HCT116 (cell line): Measurements from ENCODE around the gene TRIM72. TPM values are rescaled to one million over a fixed set of nuclear protein-coding genes. Genes with fewer than 3 reads are reported as not detected.

ENCODE experiments used
- ATAC-seq: fragments of 200-7000 bp; cut with Tn5 transposase; 2 replicates; pipeline ENCODE4 v1.9.1; 2020; ENCODE audit warnings: mild to moderate bottlenecking, moderate library complexity
- BruUV-seq: library from RNA; stranded (reverse); fragments of 400-500 nt; replicated peaks from 2 replicates; lab custom pipeline; 2021; lab: Mats Ljungman, UMichigan
- CTCF ChIA-PET: fragments of 300-600 bp; sonication (Branson Sonifier 250); formaldehyde crosslinking; loops from one replicate; lab custom pipeline; 2021; ENCODE audit warnings: antibody characterized with exemption; lab: Charles Lee
- POLR2A ChIA-PET: fragments of 300-600, 350-600 bp; sonication (Branson Sonifier 250); formaldehyde crosslinking; loops from one replicate; lab custom pipeline; 2021; ENCODE audit warnings: antibody characterized with exemption; lab: Charles Lee
- RAD21 ChIA-PET, 2 experiments: fragments of 300-600 bp; sonication (Branson Sonifier 250); formaldehyde crosslinking; loops; one replicate each; lab custom pipeline; 2023; ENCODE audit warnings: low total read pairs in 2 of 2; ENCODE audit not compliant: uncharacterized antibody in 2 of 2, unreplicated experiment in 2 of 2, low non-redundant PET in 1 of 2; lab: Charles Lee
- DNase-seq: peaks from one replicate; pipeline ENCODE4 v3.0.0-alpha.2; 2010; ENCODE audit warnings: low read depth, low spot score
- H2AFZ ChIP-seq: fragments of 200-600 bp; shearing (Covaris generic), sonication (generic); 2 replicates; pipeline ENCODE4 v1.6.1; 2017; ENCODE audit warnings: low read depth, mixed run types, mixed read lengths, antibody characterized with exemption, low read length; ENCODE audit not compliant: poor library complexity, severe bottlenecking
- H3K27ac ChIP-seq: 2 replicates; pipeline ENCODE4 v1.5.1; 2012; ENCODE audit warnings: low read depth, low read length
- H3K27me3 ChIP-seq: fragments of 200-600 bp; sonication (generic); 2 replicates; pipeline ENCODE4 v1.6.1; 2016; ENCODE audit warnings: mixed run types, low read length, mixed read lengths; ENCODE audit not compliant: insufficient read depth
- H3K36me3 ChIP-seq, 2 experiments: fragments of 200-500 bp in 1 of 2; fragments of 200-600 bp in 1 of 2; sonication (Bioruptor generic) in 1 of 2; sonication (generic) in 1 of 2; 2 replicates each; pipeline versions ENCODE4 v1.5.1 to v1.6.1; 2014 to 2016; ENCODE audit warnings: low read length in 2 of 2, inconsistent platforms in 1 of 2, mixed read lengths in 1 of 2, mixed run types in 1 of 2; ENCODE audit not compliant: insufficient read depth in 2 of 2, control insufficient read depth in 1 of 2
- H3K4me1 ChIP-seq, 2 experiments: fragments of 200-600 bp in 1 of 2; sonication (generic) in 1 of 2; 2 replicates each; pipeline versions ENCODE4 v1.5.1 to v1.6.1; 2012 to 2017; ENCODE audit warnings: low read length in 2 of 2, inconsistent platforms in 1 of 2, mild to moderate bottlenecking in 1 of 2, mixed read lengths in 1 of 2, mixed run types in 1 of 2, moderate library complexity in 1 of 2; ENCODE audit not compliant: insufficient read depth in 2 of 2, control insufficient read depth in 1 of 2
- H3K4me2 ChIP-seq: fragments of 200-600 bp; sonication (generic); 2 replicates; pipeline ENCODE4 v1.6.1; 2017; ENCODE audit warnings: mixed run types, low read length, mixed read lengths
- H3K4me3 ChIP-seq, 2 experiments: fragments of 200-600 bp in 1 of 2; sonication (generic) in 1 of 2; replicated peaks in 1 of 2; 2 replicates each; pipeline ENCODE4 v1.5.1; 2011 to 2016; ENCODE audit warnings: low read length in 2 of 2, control low read depth in 1 of 2, low read depth in 1 of 2, mild to moderate bottlenecking in 1 of 2, mixed read lengths in 1 of 2, mixed run types in 1 of 2
- H3K79me2 ChIP-seq: fragments of 200-600 bp; sonication (generic); 2 replicates; pipeline ENCODE4 v1.6.1; 2017; ENCODE audit warnings: mild to moderate bottlenecking, mixed run types, low read length, moderate library complexity, mixed read lengths; ENCODE audit not compliant: insufficient read depth
- H3K9ac ChIP-seq: fragments of 200-600 bp; sonication (generic); 2 replicates; pipeline ENCODE4 v1.6.1; 2016; ENCODE audit warnings: low read length, mixed read lengths
- H3K9me2 ChIP-seq: fragments of 200-600 bp; sonication (generic), shearing (Covaris generic); 2 replicates; pipeline ENCODE4 v1.6.1; 2017; ENCODE audit warnings: mixed run types, mild to moderate bottlenecking, moderate library complexity; ENCODE audit not compliant: insufficient read depth
- H3K9me3 ChIP-seq, 2 experiments: fragments of 200-500 bp in 1 of 2; fragments of 200-600 bp in 1 of 2; sonication (Bioruptor generic) in 1 of 2; sonication (generic) in 1 of 2; 2 replicates each; pipeline ENCODE4 v1.6.1; 2014 to 2017; ENCODE audit warnings: low read length in 2 of 2, mixed read lengths in 2 of 2, inconsistent platforms in 1 of 2, low read depth in 1 of 2, mild to moderate bottlenecking in 1 of 2, mixed run types in 1 of 2, moderate library complexity in 1 of 2; ENCODE audit not compliant: control insufficient read depth in 1 of 2, insufficient read depth in 1 of 2
- H4K20me1 ChIP-seq: fragments of 200-600 bp; sonication (generic), shearing (Covaris generic); 2 replicates; pipeline ENCODE4 v1.6.1; 2017; ENCODE audit warnings: mixed run types, mild to moderate bottlenecking, moderate library complexity; ENCODE audit not compliant: insufficient read depth
- CBX3 ChIP-seq: IDR thresholded peaks from 2 replicates; pipeline ENCODE4 v1.6.1; 2012; ENCODE audit warnings: low read depth
- JUND ChIP-seq: IDR thresholded peaks from 2 replicates; pipeline ENCODE4 v1.6.1; 2012
- POLR2A ChIP-seq: IDR thresholded peaks from 2 replicates; pipeline ENCODE4 v1.7.0; 2011; ENCODE audit warnings: borderline replicate concordance; ENCODE audit not compliant: insufficient read depth, insufficient read length; ENCODE audit errors: extremely low read depth
- SP1 ChIP-seq: IDR thresholded peaks from 2 replicates; pipeline ENCODE4 v1.6.1; 2012; ENCODE audit warnings: low read depth
- ZNF274 ChIP-seq: fragments of 200-500 bp; sonication (Bioruptor generic); IDR thresholded peaks from 2 replicates; pipeline ENCODE4 v1.6.1; 2014; ENCODE audit warnings: mild to moderate bottlenecking, low read depth, low read length, inconsistent platforms
- intact Hi-C: fragments of 100-400 bp; cut with micrococcal nuclease; formaldehyde crosslinking; loops from 2 replicates; pipeline ENCODE4 v1.10.0; 2022
- total RNA-seq: library from RNA; stranded (reverse); gene quantifications from one replicate; pipeline ENCODE4 v1.2.1, GENCODE V29; 2021; ENCODE audit not compliant: unreplicated experiment
- TF ChIP-seq, protein P1 (sequence below): IDR thresholded peaks from 2 replicates; pipeline ENCODE4 v1.6.1; 2012; ENCODE audit warnings: low read depth
- TF ChIP-seq, protein P2 (sequence below): IDR thresholded peaks from 2 replicates; pipeline ENCODE4 v1.6.1; 2012
- TF ChIP-seq, protein P3 (sequence below): IDR thresholded peaks from 2 replicates; pipeline ENCODE4 v1.6.1; 2012

The TRIM72 gene
- total RNA-seq, 1 experiment from 2014 or later: 43.8 TPM

DNA sequence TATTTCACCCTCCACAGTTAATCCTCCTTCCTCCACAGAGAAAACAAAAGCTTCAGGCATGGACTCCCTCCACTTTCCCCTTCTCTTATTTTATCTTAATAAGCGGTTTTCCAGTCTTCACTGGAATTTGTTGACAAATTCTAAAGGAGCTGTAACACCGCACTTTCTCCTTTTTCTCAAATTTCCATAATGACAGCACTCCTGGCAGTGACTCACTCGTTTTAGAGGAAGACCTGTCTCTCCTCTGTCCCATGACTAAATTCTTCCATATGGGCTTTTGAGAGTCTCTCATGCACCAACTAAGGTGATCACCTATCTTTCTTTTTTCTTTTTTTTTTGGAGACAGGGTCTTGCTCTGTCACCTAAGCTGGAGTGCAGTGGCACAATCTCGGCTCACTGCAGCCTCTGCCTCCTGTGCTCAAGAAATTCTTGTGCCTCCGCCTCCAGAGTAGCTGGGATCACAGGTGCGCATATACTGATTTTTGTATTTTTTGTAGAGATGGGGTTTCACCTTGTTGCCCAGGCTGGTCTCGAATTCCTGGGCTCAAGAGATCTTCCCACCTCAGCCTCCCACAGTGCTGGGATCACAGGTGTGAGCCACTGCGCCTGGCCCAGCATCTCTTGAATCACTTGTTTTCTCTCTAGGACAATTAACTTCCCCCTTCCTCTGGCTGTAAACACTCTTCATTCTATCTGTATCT lies 53.6 kb downstream of the TRIM72 start:
- Histone ChIP-seq H3K36me3 (no peaks in the 10 kb centered on the region), H3K4me2 (no peak overlapping the region), H3K27ac (no peak overlapping the region), H4K20me1 (no peaks in the 10 kb centered on the region), H2AFZ (no peak overlapping the region), H3K4me1 (peaks cover 0 to 11% of the 10 kb centered on the region in 2 experiments; a peak in 1 of 4 replicates), H3K9me3 (no peaks in the 10 kb centered on the region), H3K27me3 (no peaks in the 10 kb centered on the region), H3K9ac (no peak overlapping the region), H3K9me2 (no peaks in the 10 kb centered on the region), H3K79me2 (no peaks in the 10 kb centered on the region), H3K4me3 (no peak overlapping the region)
- ChIA-PET CTCF (no interaction called here), RAD21 (no interaction called here), POLR2A (no interaction called here)
- BruUV-seq: no TSS peak
- intact Hi-C loops: no loop called here
- ATAC-seq (no peak), DNase-seq (no peak)
- TF ChIP-seq, protein P1, sequence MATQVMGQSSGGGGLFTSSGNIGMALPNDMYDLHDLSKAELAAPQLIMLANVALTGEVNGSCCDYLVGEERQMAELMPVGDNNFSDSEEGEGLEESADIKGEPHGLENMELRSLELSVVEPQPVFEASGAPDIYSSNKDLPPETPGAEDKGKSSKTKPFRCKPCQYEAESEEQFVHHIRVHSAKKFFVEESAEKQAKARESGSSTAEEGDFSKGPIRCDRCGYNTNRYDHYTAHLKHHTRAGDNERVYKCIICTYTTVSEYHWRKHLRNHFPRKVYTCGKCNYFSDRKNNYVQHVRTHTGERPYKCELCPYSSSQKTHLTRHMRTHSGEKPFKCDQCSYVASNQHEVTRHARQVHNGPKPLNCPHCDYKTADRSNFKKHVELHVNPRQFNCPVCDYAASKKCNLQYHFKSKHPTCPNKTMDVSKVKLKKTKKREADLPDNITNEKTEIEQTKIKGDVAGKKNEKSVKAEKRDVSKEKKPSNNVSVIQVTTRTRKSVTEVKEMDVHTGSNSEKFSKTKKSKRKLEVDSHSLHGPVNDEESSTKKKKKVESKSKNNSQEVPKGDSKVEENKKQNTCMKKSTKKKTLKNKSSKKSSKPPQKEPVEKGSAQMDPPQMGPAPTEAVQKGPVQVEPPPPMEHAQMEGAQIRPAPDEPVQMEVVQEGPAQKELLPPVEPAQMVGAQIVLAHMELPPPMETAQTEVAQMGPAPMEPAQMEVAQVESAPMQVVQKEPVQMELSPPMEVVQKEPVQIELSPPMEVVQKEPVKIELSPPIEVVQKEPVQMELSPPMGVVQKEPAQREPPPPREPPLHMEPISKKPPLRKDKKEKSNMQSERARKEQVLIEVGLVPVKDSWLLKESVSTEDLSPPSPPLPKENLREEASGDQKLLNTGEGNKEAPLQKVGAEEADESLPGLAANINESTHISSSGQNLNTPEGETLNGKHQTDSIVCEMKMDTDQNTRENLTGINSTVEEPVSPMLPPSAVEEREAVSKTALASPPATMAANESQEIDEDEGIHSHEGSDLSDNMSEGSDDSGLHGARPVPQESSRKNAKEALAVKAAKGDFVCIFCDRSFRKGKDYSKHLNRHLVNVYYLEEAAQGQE: no peak
- no peak for TF ChIP-seq SP1
- TF ChIP-seq, protein P2, sequence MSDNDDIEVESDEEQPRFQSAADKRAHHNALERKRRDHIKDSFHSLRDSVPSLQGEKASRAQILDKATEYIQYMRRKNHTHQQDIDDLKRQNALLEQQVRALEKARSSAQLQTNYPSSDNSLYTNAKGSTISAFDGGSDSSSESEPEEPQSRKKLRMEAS: no peak
- TF ChIP-seq JUND: no peak
- TF ChIP-seq, protein P3, sequence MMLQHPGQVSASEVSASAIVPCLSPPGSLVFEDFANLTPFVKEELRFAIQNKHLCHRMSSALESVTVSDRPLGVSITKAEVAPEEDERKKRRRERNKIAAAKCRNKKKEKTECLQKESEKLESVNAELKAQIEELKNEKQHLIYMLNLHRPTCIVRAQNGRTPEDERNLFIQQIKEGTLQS: no peak
- TF ChIP-seq POLR2A: no peak
- no peak for TF ChIP-seq ZNF274
- no peak for TF ChIP-seq CBX3
